Naive thymus-derived CD4-positive, alpha-beta T cell (primary cell): ENCODE data around the gene SNX9. TPM values are rescaled to one million over a fixed set of nuclear protein-coding genes. Genes with fewer than 3 reads are reported as not detected.
"Not testable (repeated sequence)": the region's sequence is repeated elsewhere in the genome, so short reads cannot be mapped to it uniquely, and the experiment has no call there.

Experiments used
- ATAC-seq: fragments of 150-1000 bp; cut with Tn5 transposase; 2 replicates; pipeline ENCODE4 v1.10.0; 2021; ENCODE audit warnings: mild to moderate bottlenecking, moderate library complexity
- CTCF ChIA-PET: fragments of 350-600 bp; sonication (Branson Sonifier 250); formaldehyde crosslinking; loops from one replicate; lab custom pipeline; 2021; ENCODE audit warnings: antibody characterized with exemption; lab: Charles Lee
- POLR2A ChIA-PET: fragments of 350-600 bp; sonication (Branson Sonifier 250); formaldehyde crosslinking; loops from one replicate; lab custom pipeline; 2021; ENCODE audit warnings: antibody characterized with exemption, inconsistent platforms; lab: Charles Lee
- DNase-seq, 9 donors: peaks; one replicate each; pipeline versions ENCODE4 v3.0.0 to v3.0.0-alpha.2; 2020 to 2022; ENCODE audit warnings: mixed read lengths in 1 of 9
- H3K27ac ChIP-seq: one replicate; pipeline ENCODE4 v1.7.0; 2013; ENCODE audit warnings: mild to moderate bottlenecking, low read depth, low read length, moderate library complexity
- H3K27me3 ChIP-seq, 2 donors: one replicate each; pipeline ENCODE4 v1.7.0; 2013; ENCODE audit warnings: low read length in 2 of 2, mild to moderate bottlenecking in 2 of 2, moderate library complexity in 2 of 2; ENCODE audit not compliant: control insufficient read depth in 2 of 2, insufficient read depth in 2 of 2
- H3K36me3 ChIP-seq, 3 experiments: 1 replicate in 2 of 3; 2 replicates in 1 of 3; pipeline ENCODE4 v1.7.0; 2013; ENCODE audit warnings: low read length in 3 of 3, mild to moderate bottlenecking in 3 of 3, moderate library complexity in 1 of 3; ENCODE audit not compliant: insufficient read depth in 3 of 3, control insufficient read depth in 2 of 3
- H3K4me1 ChIP-seq, 2 donors: one replicate each; pipeline ENCODE4 v1.7.0; 2013; ENCODE audit warnings: low read length in 2 of 2, mild to moderate bottlenecking in 2 of 2, moderate library complexity in 1 of 2; ENCODE audit not compliant: control insufficient read depth in 2 of 2, insufficient read depth in 2 of 2
- H3K4me3 ChIP-seq: 2 replicates; pipeline ENCODE4 v1.7.0; 2013; ENCODE audit warnings: mild to moderate bottlenecking, low read length
- H3K9me3 ChIP-seq, 3 experiments: 1 replicate in 2 of 3; 2 replicates in 1 of 3; pipeline ENCODE4 v1.7.0; 2013; ENCODE audit warnings: low read length in 3 of 3; ENCODE audit not compliant: control insufficient read depth in 2 of 3
- H3K27ac Mint-ChIP-seq, 9 donors: one replicate each; pipeline ENCODE4 v1.8.0; 2020 to 2022; ENCODE audit warnings: mixed read lengths in 9 of 9, mild to moderate bottlenecking in 8 of 9, moderate library complexity in 5 of 9, inconsistent platforms in 2 of 9
- H3K27me3 Mint-ChIP-seq, 5 donors: one replicate each; pipeline ENCODE4 v1.8.0; 2021 to 2022; ENCODE audit warnings: mixed read lengths in 5 of 5, mild to moderate bottlenecking in 1 of 5
- H3K36me3 Mint-ChIP-seq, 5 donors: one replicate each; pipeline ENCODE4 v1.8.0; 2020 to 2022; ENCODE audit warnings: mixed read lengths in 5 of 5, mild to moderate bottlenecking in 3 of 5, inconsistent platforms in 1 of 5
- H3K4me1 Mint-ChIP-seq, 7 donors: one replicate each; pipeline ENCODE4 v1.8.0; 2020 to 2022; ENCODE audit warnings: mixed read lengths in 7 of 7, mild to moderate bottlenecking in 3 of 7, inconsistent platforms in 1 of 7
- H3K4me3 Mint-ChIP-seq, 10 donors: one replicate each; pipeline ENCODE4 v1.8.0; 2020 to 2022; ENCODE audit warnings: mild to moderate bottlenecking in 10 of 10, mixed read lengths in 10 of 10, moderate library complexity in 6 of 10, inconsistent platforms in 2 of 10
- H3K9me3 Mint-ChIP-seq, 11 donors: one replicate each; pipeline ENCODE4 v1.8.0; 2020 to 2022; ENCODE audit warnings: mixed read lengths in 11 of 11, mild to moderate bottlenecking in 4 of 11, inconsistent platforms in 1 of 11, moderate library complexity in 1 of 11
- intact Hi-C, 2 donors: fragments of 100-400 bp; cut with micrococcal nuclease; formaldehyde crosslinking; loops; one replicate each; pipeline ENCODE4 v1.15.1; 2023
- polyA plus RNA-seq, 2 donors: library from polyadenylated mRNA; unstranded; fragments of 300-500 nt; fragmentation: Illumina TruSeq; gene quantifications; one replicate each; pipeline ENCODE4 v1.2.3, GENCODE V29; 2021
- total RNA-seq, 6 experiments: library from RNA in 5 of 6; stranded (reverse) in 5 of 6; gene quantifications; 1 replicate in 5 of 6; 2 replicates in 1 of 6; pipeline ENCODE4 v1.2.3 and lab custom pipeline; 2021 to 2026

The SNX9 gene
- total and polyA plus RNA-seq, 7 experiments from 2014 or later = 13.4 to 51.5 (median 36.4) TPM

DNA sequence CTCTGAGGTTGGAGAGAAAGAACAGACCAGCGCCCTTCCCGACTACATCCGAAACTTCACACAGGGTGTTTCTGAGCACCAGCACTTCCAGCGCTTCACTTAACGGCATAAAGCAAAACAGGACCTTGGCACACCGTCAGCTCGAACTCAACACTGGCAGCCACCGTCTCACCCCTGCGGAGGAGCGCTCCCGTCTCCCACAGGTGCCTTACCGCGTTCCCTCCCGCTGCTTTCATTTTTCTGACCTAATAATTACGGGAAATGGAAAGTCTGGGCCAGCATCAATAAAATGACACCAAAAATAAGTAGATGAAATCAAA is 120.9 kb downstream of the SNX9 start:
- no peak for DNase-seq
- Mint-ChIP-seq H3K36me3 (peaks cover 9 to 45% (median 36%) of the 10 kb centered on the region in 5 donors), H3K4me3 (no peak overlapping the region), H3K27me3 (peaks cover 0 to 4% (median 0%) of the 10 kb centered on the region in 5 donors), H3K27ac (peak overlapping the region in 3 of 9 donors; percentile 13 to 61 (median 40)), H3K4me1 (peaks cover 0 to 30% (median 5%) of the 10 kb centered on the region in 7 donors), H3K9me3 (peaks cover 0 to 13% (median 0%) of the 10 kb centered on the region in 11 donors)
- intact Hi-C loops = loop anchor here in 1 of 2 donors (10.0 kb wide), 1 partner anchor 629 kb away; no protein-coding TSS in a partner anchor
- no peaks in the 10 kb centered on the region for H3K4me1 ChIP-seq
- H3K4me3 ChIP-seq = no peak overlapping the region
- no peak overlapping the region for H3K27ac ChIP-seq
- no peak for ATAC-seq
- POLR2A ChIA-PET = no interaction called here
- CTCF ChIA-PET = no interaction called here
- no peaks in the 10 kb centered on the region for H3K9me3 ChIP-seq
- no peaks in the 10 kb centered on the region for H3K27me3 ChIP-seq
- H3K36me3 ChIP-seq = peaks cover 0 to 58% (median 10%) of the 10 kb centered on the region in 3 experiments

- H3K27ac Mint-ChIP-seq = peak overlapping the region in 8 of 9 donors; percentile 5 to 82 (median 66)
- Histone ChIP-seq H3K36me3 (peaks cover 0 to 45% (median 0%) of the 10 kb centered on the region in 3 experiments), H3K9me3 (no peaks in the 10 kb centered on the region), H3K4me3 (no peak overlapping the region), H3K27me3 (no peaks in the 10 kb centered on the region), H3K27ac (no peak overlapping the region), H3K4me1 (no peaks in the 10 kb centered on the region)
- H3K36me3 Mint-ChIP-seq = peaks cover 4 to 38% (median 35%) of the 10 kb centered on the region in 5 donors
- H3K9me3 Mint-ChIP-seq = peaks cover 0 to 26% (median 5%) of the 10 kb centered on the region in 11 donors
- H3K4me1 Mint-ChIP-seq = peaks cover 0 to 26% (median 5%) of the 10 kb centered on the region in 7 donors
- DNase-seq = peak in 1 of 9 donors; percentile 39
- CTCF ChIA-PET = no interaction called here
- POLR2A ChIA-PET = no interaction called here
- no peak for ATAC-seq
- H3K27me3 Mint-ChIP-seq = peaks cover 0 to 13% (median 0%) of the 10 kb centered on the region in 5 donors
- H3K4me3 Mint-ChIP-seq = no peak overlapping the region
- intact Hi-C loops = loop anchor here (5.0 to 10.0 kb wide), 4 partner anchors 37 to 630 kb away; partner anchors contain the start of gene SYNJ2 (in 1 of the 2)
These were observed 122.2 kb downstream of the SNX9 start for GRCh38 chr6:157944983-157945931.

GRCh38 chr6:157946053-157946617 is 123.1 kb downstream of the SNX9 start:
- no peaks in the 10 kb centered on the region for H3K4me1 ChIP-seq
- Mint-ChIP-seq H3K27me3 (peaks cover 0 to 20% (median 0%) of the 10 kb centered on the region in 5 donors), H3K4me1 (peaks cover 0 to 24% (median 5%) of the 10 kb centered on the region in 7 donors), H3K36me3 (peaks cover 9 to 43% (median 30%) of the 10 kb centered on the region in 5 donors), H3K4me3 (peak overlapping the region in 1 of 10 donors; percentile 39), H3K27ac (peak overlapping the region in 7 of 9 donors; percentile 16 to 83 (median 72)), H3K9me3 (peaks cover 0 to 35% (median 9%) of the 10 kb centered on the region in 11 donors)
- no peaks in the 10 kb centered on the region for H3K9me3 ChIP-seq
- DNase-seq (no peak), ATAC-seq (no peak)
- H3K36me3 ChIP-seq = peaks cover 0 to 36% (median 0%) of the 10 kb centered on the region in 3 experiments
- intact Hi-C loops = loop anchor here (2.0 to 10.0 kb wide), 5 partner anchors 36 to 631 kb away; partner anchors contain the start of gene SYNJ2 (in 1 of the 2)
- no peak overlapping the region for H3K27ac ChIP-seq
- H3K4me3 ChIP-seq = no peak overlapping the region
- H3K27me3 ChIP-seq = no peaks in the 10 kb centered on the region
- CTCF ChIA-PET = interaction anchor here (1.0 kb wide), 1 partner anchor 277 kb away, joined by 4 read pairs; no protein-coding TSS in a partner anchor
- POLR2A ChIA-PET = interaction anchor here (0.6 to 1.8 kb wide), 2 partner anchors 10 to 72 kb away, joined by 4 to 5 read pairs; no protein-coding TSS in a partner anchor

DNA sequence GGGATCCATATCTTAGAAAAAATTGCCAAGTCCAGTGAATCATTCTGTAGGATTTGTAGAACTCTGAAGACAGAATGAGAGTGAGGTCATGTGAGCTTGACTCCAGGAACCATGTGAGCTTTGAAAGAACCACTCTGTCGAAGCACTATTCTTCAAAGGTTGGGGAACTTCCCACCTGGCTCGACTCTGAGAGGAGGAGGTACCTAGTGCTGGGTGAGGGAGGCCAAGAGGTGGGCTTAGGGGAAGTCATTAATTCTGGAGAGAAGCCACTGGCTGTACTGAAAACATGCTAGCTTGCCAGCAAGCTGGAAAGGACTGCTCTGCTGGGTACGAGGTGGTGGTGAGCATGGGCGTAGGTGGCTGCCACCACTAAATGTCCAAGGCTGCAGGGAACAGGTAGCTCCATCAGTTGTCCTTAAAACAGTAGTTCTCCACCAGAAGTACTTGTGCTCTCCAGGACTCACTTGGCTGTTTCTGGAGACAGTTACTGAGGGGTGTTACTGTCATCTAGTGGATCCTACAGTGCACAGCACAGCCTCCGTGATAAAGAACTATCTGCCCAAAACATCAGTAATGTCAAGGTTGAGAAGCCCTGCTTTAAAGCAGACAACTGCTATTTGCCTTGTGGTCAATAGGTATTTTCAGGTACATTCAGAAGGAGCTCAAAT is 124.0 kb downstream of the SNX9 start:
- no peaks in the 10 kb centered on the region for H3K27me3 ChIP-seq
- Mint-ChIP-seq H3K27me3 (peaks cover 0 to 20% (median 0%) of the 10 kb centered on the region in 5 donors), H3K4me1 (peaks cover 0 to 24% (median 5%) of the 10 kb centered on the region in 7 donors), H3K36me3 (peaks cover 8 to 41% (median 24%) of the 10 kb centered on the region in 5 donors), H3K4me3 (peak overlapping the region in 1 of 10 donors; percentile 42), H3K9me3 (peaks cover 0 to 36% (median 10%) of the 10 kb centered on the region in 11 donors), H3K27ac (peak overlapping the region in 8 of 9 donors; percentile 8 to 88 (median 52))
- ChIA-PET CTCF (interaction anchor here (0.7 to 1.0 kb wide), 6 partner anchors 13 to 860 kb away, joined by 3 to 4 read pairs (median 3); no protein-coding TSS in a partner anchor), POLR2A (interaction anchor here (0.6 to 1.8 kb wide), 3 partner anchors 11 to 191 kb away, joined by 4 to 5 read pairs (median 4); no protein-coding TSS in a partner anchor)
- no peaks in the 10 kb centered on the region for H3K4me1 ChIP-seq
- no peak overlapping the region for H3K27ac ChIP-seq
- H3K36me3 ChIP-seq = peaks cover 0 to 27% (median 0%) of the 10 kb centered on the region in 3 experiments
- H3K9me3 ChIP-seq = no peaks in the 10 kb centered on the region
- intact Hi-C loops = loop anchor here (1.0 to 10.0 kb wide), 8 partner anchors 35 to 633 kb away; partner anchors contain the start of gene SYNJ2 (in 1 of the 2)
- DNase-seq (peak in 6 of 9 donors; percentile 11 to 51 (median 32)), ATAC-seq (peak; percentile 72)
- no peak overlapping the region for H3K4me3 ChIP-seq

DNA sequence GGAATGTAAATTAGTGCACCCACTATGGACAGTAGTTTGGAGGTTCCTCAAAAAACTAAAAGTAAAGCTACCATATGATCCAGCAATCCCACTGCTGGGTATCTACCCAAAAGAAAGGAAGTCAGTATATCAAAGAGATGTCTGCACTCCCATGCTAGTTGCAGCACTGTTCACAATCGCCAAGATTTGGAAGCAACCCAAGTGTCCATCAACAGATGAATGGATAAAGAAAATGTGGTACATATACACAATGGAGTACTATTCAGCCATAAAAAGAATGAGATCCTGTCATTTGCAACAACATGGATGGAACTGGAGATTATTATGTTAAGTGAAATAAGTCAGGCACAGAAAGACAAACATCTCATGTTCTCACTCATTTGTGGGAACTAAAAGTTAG is 127.9 kb downstream of the SNX9 start:
- POLR2A ChIA-PET, ATAC-seq, DNase-seq, H3K36me3 ChIP-seq, H3K27ac Mint-ChIP-seq, H3K9me3 ChIP-seq, H3K27me3 ChIP-seq, CTCF ChIA-PET, H3K4me3 Mint-ChIP-seq, H3K4me3 ChIP-seq, H3K4me1 ChIP-seq, intact Hi-C loops, H3K27ac ChIP-seq: not testable (repeated sequence)
- Mint-ChIP-seq H3K9me3 (peaks cover 0 to 36% (median 10%) of the 10 kb centered on the region in 11 donors), H3K4me1 (peaks cover 0 to 14% (median 5%) of the 10 kb centered on the region in 7 donors), H3K27me3 (peaks cover 0 to 24% (median 0%) of the 10 kb centered on the region in 5 donors), H3K36me3 (peaks cover 0 to 18% (median 5%) of the 10 kb centered on the region in 5 donors)
